Body of pancreas (tissue), 4 donors: ENCODE results near the gene RNF224. TPM values are rescaled to one million over a fixed set of nuclear protein-coding genes. Genes with fewer than 3 reads are reported as not detected.

Experiments
- ATAC-seq: fragments of 150-250 bp; one replicate; pipeline ENCODE4 v1.9.1; 2016
- DNase-seq, 4 donors: peaks; one replicate each; pipeline ENCODE4 v3.0.0-alpha.2; 2019
- H3K27ac ChIP-seq, 4 donors: fragments of 200-600 bp; sonication (generic); 1 replicate in 3 of 4; 2 replicates in 1 of 4; pipeline versions ENCODE4 v1.5.1 to v1.6.1; 2016 to 2019; ENCODE audit warnings: mild to moderate bottlenecking in 1 of 4, mixed read lengths in 1 of 4, moderate library complexity in 1 of 4
- H3K27me3 ChIP-seq, 2 donors: fragments of 200-600 bp; sonication (generic); one replicate each; pipeline ENCODE4 v1.6.0; 2016; ENCODE audit warnings: mild to moderate bottlenecking in 1 of 2
- H3K36me3 ChIP-seq, 2 donors: fragments of 200-600 bp; sonication (generic); replicated peaks in 1 of 2; 2 replicates each; pipeline ENCODE4 v1.5.1; 2016; ENCODE audit warnings: low read depth in 2 of 2; ENCODE audit not compliant: insufficient read depth in 1 of 2
- H3K4me1 ChIP-seq: fragments of 200-600 bp; sonication (generic); one replicate; pipeline ENCODE4 v1.6.0; 2016
- H3K4me3 ChIP-seq, 2 donors: fragments of 200-600 bp; sonication (generic); 1 replicate in 1 of 2; 2 replicates in 1 of 2; pipeline ENCODE4 v1.5.1; 2016 to 2019
- H3K9me3 ChIP-seq, 3 donors: fragments of 200-600 bp; sonication (generic); 1 replicate in 2 of 3; 2 replicates in 1 of 3; pipeline ENCODE4 v1.5.1; 2016
- CTCF ChIP-seq, 7 experiments: fragments of 450-650 bp in 4 of 7; fragments of 200-600 bp in 3 of 7; sonication (generic) in 3 of 7; IDR thresholded peaks; one replicate each; pipeline ENCODE4 v1.5.1; 2016 to 2019; ENCODE audit warnings: antibody characterized with exemption in 7 of 7
- POLR2A ChIP-seq, 3 donors: fragments of 450-650 bp; IDR thresholded peaks; one replicate each; pipeline ENCODE4 v1.6.1; 2016; ENCODE audit warnings: antibody characterized with exemption in 3 of 3, mild to moderate bottlenecking in 2 of 3
- WGBS, 2 donors: methylation state at CpG; one replicate each; pipeline ENCODE4 v1.1.5; 2017; 5-methylcytosine and 5-hydroxymethylcytosine counted together
- intact Hi-C: fragments of 100-400 bp; cut with DNase I; formaldehyde crosslinking; loops from one replicate; pipeline ENCODE4 v1.15.1; 2023
- total RNA-seq, 2 donors: library from RNA; depleted of rRNA; stranded (reverse); fragments of >200 nt; gene quantifications; one replicate each; pipeline ENCODE4 v1.1.0, GENCODE V29; 2016

Gene RNF224
- total RNA-seq, 2 donors from 2014 or later, result 0.26 TPM; not detected in 1

GRCh38 chr9:137250329-137251193 is 23.3 kb downstream of the RNF224 start:
- H3K27ac ChIP-seq, result peak overlapping the region in 2 of 4 donors; percentile 18 to 45
- WGBS, 2 donors, result 54 to 63% methylated on average over 7 to 16 of the region's 18 CpGs
- intact Hi-C loops, result no loop called here

GRCh38 chr9:137251194-137251461 is 23.8 kb downstream of the RNF224 start, which contains the start of gene STPG3:
Gene STPG3, plus strand, starts transcription at chr9:137251286. Its CDS starts 1 bp downstream, at chr9:137251287.
- Histone ChIP-seq H3K9me3 (no peaks in the 10 kb centered on the region), H3K36me3 (no peaks in the 10 kb centered on the region), H3K27ac (peak within 1 kb of the TSS in 2 of 4 donors; percentile 18 to 45), H3K4me1 (peaks cover 41% of the 10 kb centered on the region), H3K4me3 (no peak within 1 kb of the TSS), H3K27me3 (no peaks in the 10 kb centered on the region)
- WGBS, 2 donors, result 74 to 83% methylated on average over 4 of the region's 4 CpGs
- TF ChIP-seq POLR2A (IDR thresholded peaks at IDR 0.05) (no peak), CTCF (IDR thresholded peaks at IDR 0.05) (no peak)
- ATAC-seq (no peak), DNase-seq (no peak)
- intact Hi-C loops, result no loop called here

More at GRCh38 chr9:137250329-137251193, 23.3 kb downstream of the RNF224 start:
- H3K9me3 ChIP-seq, result no peaks in the 10 kb centered on the region
- peaks cover 37% of the 10 kb centered on the region for H3K4me1 ChIP-seq
- no peaks in the 10 kb centered on the region for H3K36me3 ChIP-seq
- H3K4me3 ChIP-seq, result no peak overlapping the region
- ATAC-seq, result no peak
- H3K27me3 ChIP-seq, result no peaks in the 10 kb centered on the region
- DNase-seq, result peak in 2 of 4 donors; percentile 47 to 54
- TF ChIP-seq POLR2A (IDR thresholded peaks at IDR 0.05), result no peak
- TF ChIP-seq CTCF (IDR thresholded peaks at IDR 0.05), result no peak

- no peak for DNase-seq
- Histone ChIP-seq H3K4me1 (peaks cover 46% of the 10 kb centered on the region), H3K4me3 (no peak overlapping the region), H3K9me3 (no peaks in the 10 kb centered on the region), H3K27ac (no peak overlapping the region), H3K27me3 (no peaks in the 10 kb centered on the region), H3K36me3 (no peaks in the 10 kb centered on the region)
- 88 to 92% methylated on average over 10 to 22 of the region's 22 CpGs for WGBS, 2 donors
- TF ChIP-seq CTCF (IDR thresholded peaks at IDR 0.05) (no peak), POLR2A (IDR thresholded peaks at IDR 0.05) (no peak)
- ATAC-seq, result no peak
- intact Hi-C loops, result no loop called here
These were observed 24.4 kb downstream of the RNF224 start for GRCh38 chr9:137251490-137252268.

- no peak for DNase-seq
These were observed 25.5 kb downstream of the RNF224 start for GRCh38 chr9:137252555-137253506.

More at GRCh38 chr9:137252555-137253506, 25.5 kb downstream of the RNF224 start:
- 83 to 91% methylated on average over 15 to 33 of the region's 35 CpGs for WGBS, 2 donors
- H3K9me3 ChIP-seq, result no peaks in the 10 kb centered on the region
- TF ChIP-seq POLR2A (IDR thresholded peaks at IDR 0.05) (no peak), CTCF (IDR thresholded peaks at IDR 0.05) (no peak)
- no peak overlapping the region for H3K4me3 ChIP-seq
- H3K4me1 ChIP-seq, result peaks cover 50% of the 10 kb centered on the region
- H3K27ac ChIP-seq, result peak overlapping the region in 2 of 4 donors; percentile 81 to 84
- H3K27me3 ChIP-seq, result no peaks in the 10 kb centered on the region
- ATAC-seq, result no peak
- no peaks in the 10 kb centered on the region for H3K36me3 ChIP-seq
- intact Hi-C loops, result no loop called here
